Stomach (tissue), 9 donors: Measurements from ENCODE around the gene RFFL. TPM values are rescaled to one million over a fixed set of nuclear protein-coding genes. Genes with fewer than 3 reads are reported as not detected.
"Not testable (repeated sequence)": the region's sequence is repeated elsewhere in the genome, so short reads cannot be mapped to it uniquely, and the experiment has no call there.

Experiments used
- DNase-seq, 2 donors: peaks; one replicate each; pipeline versions ENCODE4 v3.0.0 to v3.0.0-alpha.2; 2013 to 2019
- H3K27ac ChIP-seq, 5 donors: fragments of 200-600 bp in 4 of 5; sonication (generic) in 4 of 5; one replicate each; pipeline ENCODE4 v1.5.1; 2013 to 2019; ENCODE audit warnings: mild to moderate bottlenecking in 1 of 5, moderate library complexity in 1 of 5
- H3K27me3 ChIP-seq, 3 donors: fragments of 200-600 bp; sonication (generic); one replicate each; pipeline ENCODE4 v1.5.1; 2017 to 2019; ENCODE audit warnings: mixed run types in 1 of 3
- H3K36me3 ChIP-seq, 4 donors: fragments of 200-600 bp; sonication (generic); 1 replicate in 3 of 4; 2 replicates in 1 of 4; pipeline ENCODE4 v1.5.1; 2016 to 2019
- H3K4me1 ChIP-seq, 4 donors: fragments of 200-600 bp; sonication (generic); one replicate each; pipeline ENCODE4 v1.5.1; 2016 to 2019
- H3K4me3 ChIP-seq, 4 donors: fragments of 200-600 bp; sonication (generic) in 3 of 4; one replicate each; pipeline ENCODE4 v1.5.1; 2016 to 2019; ENCODE audit warnings: mild to moderate bottlenecking in 1 of 4
- H3K9me3 ChIP-seq, 4 donors: fragments of 200-600 bp; sonication (generic); one replicate each; pipeline ENCODE4 v1.5.1; 2016 to 2019
- EP300 ChIP-seq: sonication (generic); formaldehyde crosslinking; IDR thresholded peaks from one replicate; pipeline ENCODE4 v1.6.1; 2017; ENCODE audit warnings: antibody characterized with exemption
- POLR2A ChIP-seq, 4 donors: fragments of 450-650 bp; IDR thresholded peaks; one replicate each; pipeline ENCODE4 v1.6.1; 2016; ENCODE audit warnings: antibody characterized with exemption in 4 of 4, control low read depth in 2 of 4, mild to moderate bottlenecking in 1 of 4, moderate library complexity in 1 of 4
- POLR2AphosphoS5 ChIP-seq, 3 donors: sonication (generic); formaldehyde crosslinking; IDR thresholded peaks; one replicate each; pipeline ENCODE4 v1.6.1; 2016; ENCODE audit warnings: antibody characterized with exemption in 3 of 3
- WGBS, 5 donors: extraction: QIAGEN DNeasy Blood & Tissue Kit in 3 of 5; methylation state at CpG; one replicate each; pipeline versions ENCODE4 v1.1.5 to v1.1.7; 2013 to 2018; 5-methylcytosine and 5-hydroxymethylcytosine counted together
- intact Hi-C: fragments of 100-400 bp; cut with DNase I; formaldehyde crosslinking; loops from one replicate; pipeline ENCODE4 v1.15.1; 2023; ENCODE audit warnings: low total_unique reads
- polyA plus RNA-seq, 3 donors: library from polyadenylated mRNA; stranded (reverse); fragments of 200-250 nt; gene quantifications; one replicate each; pipeline ENCODE4 v1.2.3, GENCODE V29; 2013
- total RNA-seq, 5 donors: library from RNA; depleted of rRNA; stranded (reverse); fragments of >200 nt; gene quantifications; one replicate each; pipeline versions ENCODE4 v1.1.0 to v1.2.3, GENCODE V29; 2014 to 2016
- TF ChIP-seq, protein P1 (sequence below), 7 experiments: fragments of 450-650 bp in 4 of 7; fragments of 200-600 bp in 3 of 7; sonication (generic) in 3 of 7; IDR thresholded peaks; one replicate each; pipeline ENCODE4 v1.5.1; 2016 to 2019; ENCODE audit warnings: antibody characterized with exemption in 7 of 7, control low read depth in 2 of 7, mild to moderate bottlenecking in 1 of 7
- donor health status: healthy with polysubstance abuse.
- donor health status: Bipolar disorder and iron deficiency.
- donor health status: healthy.

RFFL gene
- total and polyA plus RNA-seq, 8 donors: 6.2 to 31.0 (median 13.1) TPM

GRCh38 chr17:35095741-35096140 is 32.2 kb upstream of the RFFL start:
- Histone ChIP-seq H3K27ac (no peak overlapping the region), H3K27me3 (no peaks in the 10 kb centered on the region), H3K4me1 (no peaks in the 10 kb centered on the region), H3K36me3 (peaks cover 13 to 32% (median 27%) of the 10 kb centered on the region in 4 donors), H3K9me3 (no peaks in the 10 kb centered on the region), H3K4me3 (no peak overlapping the region)
- no peak for DNase-seq
- intact Hi-C loops: loop anchor here (10.0 kb wide), 1 partner anchor 91 kb away; no protein-coding TSS in a partner anchor
- no peak for TF ChIP-seq POLR2A (IDR thresholded peaks at IDR 0.05)
- TF ChIP-seq, protein P1, sequence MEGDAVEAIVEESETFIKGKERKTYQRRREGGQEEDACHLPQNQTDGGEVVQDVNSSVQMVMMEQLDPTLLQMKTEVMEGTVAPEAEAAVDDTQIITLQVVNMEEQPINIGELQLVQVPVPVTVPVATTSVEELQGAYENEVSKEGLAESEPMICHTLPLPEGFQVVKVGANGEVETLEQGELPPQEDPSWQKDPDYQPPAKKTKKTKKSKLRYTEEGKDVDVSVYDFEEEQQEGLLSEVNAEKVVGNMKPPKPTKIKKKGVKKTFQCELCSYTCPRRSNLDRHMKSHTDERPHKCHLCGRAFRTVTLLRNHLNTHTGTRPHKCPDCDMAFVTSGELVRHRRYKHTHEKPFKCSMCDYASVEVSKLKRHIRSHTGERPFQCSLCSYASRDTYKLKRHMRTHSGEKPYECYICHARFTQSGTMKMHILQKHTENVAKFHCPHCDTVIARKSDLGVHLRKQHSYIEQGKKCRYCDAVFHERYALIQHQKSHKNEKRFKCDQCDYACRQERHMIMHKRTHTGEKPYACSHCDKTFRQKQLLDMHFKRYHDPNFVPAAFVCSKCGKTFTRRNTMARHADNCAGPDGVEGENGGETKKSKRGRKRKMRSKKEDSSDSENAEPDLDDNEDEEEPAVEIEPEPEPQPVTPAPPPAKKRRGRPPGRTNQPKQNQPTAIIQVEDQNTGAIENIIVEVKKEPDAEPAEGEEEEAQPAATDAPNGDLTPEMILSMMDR (IDR thresholded peaks at IDR 0.05): no peak
- no peak for TF ChIP-seq POLR2AphosphoS5 (IDR thresholded peaks at IDR 0.05)
- TF ChIP-seq EP300: no peak
- WGBS, 5 donors: 88 to 100% (median 100%) methylated on average over 1 of the region's 1 CpG

- Histone ChIP-seq H3K4me3 (no peak overlapping the region), H3K27me3 (no peaks in the 10 kb centered on the region), H3K27ac (no peak overlapping the region), H3K4me1 (peaks cover 0 to 2% (median under 1%) of the 10 kb centered on the region in 4 donors), H3K9me3 (no peaks in the 10 kb centered on the region), H3K36me3 (peaks cover 4 to 23% (median 19%) of the 10 kb centered on the region in 4 donors)
- WGBS, 5 donors: 66 to 74% (median 69%) methylated on average over 2 of the region's 2 CpGs
- intact Hi-C loops: loop anchor here (10.0 kb wide), 1 partner anchor 90 kb away; no protein-coding TSS in a partner anchor
- no peak for DNase-seq
- no peak for TF ChIP-seq EP300
- TF ChIP-seq, protein P1 (IDR thresholded peaks at IDR 0.05): no peak
- TF ChIP-seq POLR2A (IDR thresholded peaks at IDR 0.05): no peak
- TF ChIP-seq POLR2AphosphoS5 (IDR thresholded peaks at IDR 0.05): no peak
Observed at GRCh38 chr17:35094902-35095301, 31.4 kb upstream of the RFFL start.

- not testable (repeated sequence) for H3K36me3 ChIP-seq, DNase-seq, H3K4me3 ChIP-seq, H3K27me3 ChIP-seq, H3K9me3 ChIP-seq, H3K27ac ChIP-seq
- 85 to 91% (median 90%) methylated on average over 11 of the region's 11 CpGs for WGBS, 5 donors
- peaks cover 14 to 34% (median 31%) of the 10 kb centered on the region in 4 donors for H3K4me1 ChIP-seq
- intact Hi-C loops: loop anchor here (10.0 kb wide), 1 partner anchor 86 kb away; no protein-coding TSS in a partner anchor
Observed at GRCh38 chr17:35090707-35091106, 27.2 kb upstream of the RFFL start.

- Histone ChIP-seq H3K27ac (peak overlapping the region; percentile 75 to 99 (median 93)), H3K36me3 (no peaks in the 10 kb centered on the region), H3K4me1 (peaks cover 14 to 41% (median 40%) of the 10 kb centered on the region in 4 donors), H3K27me3 (no peaks in the 10 kb centered on the region), H3K9me3 (no peaks in the 10 kb centered on the region), H3K4me3 (peak overlapping the region; percentile 79 to 92 (median 89))
- DNase-seq: no peak
- intact Hi-C loops: loop anchor here (10.0 kb wide), 1 partner anchor 85 kb away; no protein-coding TSS in a partner anchor
- TF ChIP-seq, protein P1 (IDR thresholded peaks at IDR 0.05): peak in 2 of 7 experiments; percentile 32 to 40
- TF ChIP-seq POLR2A (IDR thresholded peaks at IDR 0.05) (no peak), EP300 (no peak)
- WGBS, 5 donors: 35 to 45% (median 41%) methylated on average over 17 to 22 of the region's 22 CpGs
Observed at GRCh38 chr17:35089586-35090296, 26.2 kb upstream of the RFFL start.
